Astrocyte (in vitro differentiated cells and primary cell): ENCODE data around the gene LGR4.

Experiments
- CTCF ChIP-seq: IDR thresholded peaks from 2 replicates; pipeline ENCODE4 v1.5.1; 2011; ENCODE audit warnings: low read depth, mild to moderate bottlenecking, inconsistent platforms, low read length, moderate library complexity; ENCODE audit not compliant: insufficient read depth
- EZH2 ChIP-seq: IDR thresholded peaks from 2 replicates; pipeline ENCODE4 v1.6.1; 2012; ENCODE audit warnings: mild to moderate bottlenecking, low read length, inconsistent platforms; ENCODE audit not compliant: insufficient read depth

- no peak for TF ChIP-seq CTCF
- TF ChIP-seq EZH2 = no peak
Measured at GRCh38 chr11:27443746-27444507, 28.7 kb downstream of the LGR4 start.
